NCI-H1417 treated with DMSO at 0.1 percent for 48 hours (cell line): ENCODE measurements around the gene STK17A.

Experiments
- DNase-seq: peaks from one replicate; lab custom pipeline; 2025; lab: John Stamatoyannopoulos, UW

The STK17A gene

DNA sequence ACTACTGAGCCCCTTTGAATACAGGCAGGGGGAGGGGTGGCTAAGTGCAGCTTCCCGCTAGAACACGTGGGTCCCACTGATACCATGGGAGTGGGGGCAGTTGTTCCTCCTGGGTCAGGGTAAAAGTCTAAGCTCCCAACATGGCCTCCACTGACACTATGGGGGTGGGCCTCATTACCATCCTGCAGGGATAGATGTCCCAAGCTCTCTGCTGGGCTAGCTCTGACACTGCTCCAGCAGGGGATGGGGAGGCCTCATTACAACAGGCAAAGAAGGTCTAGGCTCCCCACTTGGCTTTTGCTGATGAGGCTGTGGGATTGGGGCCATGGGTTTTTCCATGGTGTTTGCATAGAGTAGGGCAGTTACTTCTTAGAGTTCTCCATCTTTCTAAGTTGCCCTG lies 51.5 kb downstream of the STK17A start:
- DNase-seq = no peak

DNA sequence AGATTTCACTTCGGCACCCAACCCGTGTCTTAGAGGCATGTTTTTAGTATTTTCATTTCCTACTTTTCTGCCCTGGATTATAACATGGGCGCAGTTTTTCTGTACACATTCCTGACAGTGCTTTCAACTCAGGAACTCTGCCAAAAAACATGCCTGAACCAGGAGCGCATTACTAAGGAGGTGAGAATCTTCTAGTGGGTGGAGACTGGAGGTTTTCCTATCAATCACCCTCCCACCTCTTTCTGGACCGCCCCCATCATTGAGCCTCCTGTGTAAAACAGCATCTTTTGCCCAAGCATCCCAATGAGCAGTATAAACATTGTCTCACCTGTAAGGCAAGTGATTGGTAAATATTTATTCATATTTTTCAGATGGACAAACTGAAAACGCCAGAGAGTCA lies 53.2 kb downstream of the STK17A start:
- no peak for DNase-seq

DNA sequence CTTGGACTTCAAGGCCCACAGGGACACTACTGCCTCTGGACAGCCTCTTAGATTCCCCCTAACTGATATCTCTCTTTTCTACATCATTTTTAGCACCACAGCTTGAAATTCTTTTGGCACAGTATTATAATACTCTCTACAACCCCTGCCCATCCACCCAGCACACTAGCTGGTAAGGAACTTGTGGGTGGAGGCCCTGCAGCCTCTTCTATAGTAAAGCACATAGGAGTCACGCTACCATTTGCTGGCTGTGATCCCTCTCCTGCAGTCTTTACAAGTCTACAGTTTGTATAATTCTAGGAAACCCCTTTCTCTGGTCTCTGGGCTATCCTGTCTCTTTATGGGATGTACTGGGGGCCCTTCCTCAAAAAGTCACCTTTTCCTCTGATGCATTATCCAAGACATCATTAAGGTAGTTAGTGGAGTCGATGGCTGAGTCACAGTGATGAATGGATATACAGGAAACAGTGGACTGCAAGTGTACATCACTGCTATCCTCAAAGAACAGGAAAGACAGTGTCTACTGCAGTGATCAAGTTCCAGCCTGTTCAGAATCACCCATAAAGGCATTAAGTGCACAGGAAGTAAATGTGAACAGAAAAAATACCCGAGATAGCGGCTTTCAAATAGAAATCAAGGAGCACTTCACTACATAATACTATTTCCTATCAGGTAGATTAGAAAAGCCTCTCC lies 54.4 kb downstream of the STK17A start:
- DNase-seq = no peak

DNA sequence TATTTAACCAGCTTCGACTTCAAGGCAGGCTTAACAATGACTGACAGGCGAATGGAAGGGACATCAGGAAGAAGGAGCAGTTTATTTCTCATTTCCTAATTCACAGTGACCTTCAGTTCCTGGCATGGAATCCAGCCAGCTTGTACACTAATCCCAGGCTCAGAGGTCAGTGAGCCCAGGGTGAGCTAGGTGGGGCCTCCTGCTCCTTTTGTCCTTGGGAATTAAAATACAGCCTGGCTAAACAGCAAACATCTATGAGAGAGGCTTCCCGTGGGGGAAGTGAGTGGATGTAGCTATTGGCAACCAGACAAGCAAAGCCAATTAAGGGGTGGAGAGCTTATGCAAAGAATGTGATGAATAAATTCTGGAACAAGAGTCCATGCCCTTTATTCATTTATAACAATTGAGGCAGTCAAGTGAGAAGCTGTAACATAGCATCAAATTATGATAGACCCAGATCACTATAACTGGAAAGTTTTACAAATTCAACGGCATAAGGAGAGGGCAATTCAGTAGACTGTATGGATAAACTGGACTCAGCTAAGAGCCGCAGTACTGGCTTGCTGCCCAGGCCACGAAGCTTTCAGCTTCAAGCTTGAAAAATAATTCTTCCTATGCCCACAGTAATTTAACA lies 57.1 kb downstream of the STK17A start:
- DNase-seq = peak; percentile 88

DNA sequence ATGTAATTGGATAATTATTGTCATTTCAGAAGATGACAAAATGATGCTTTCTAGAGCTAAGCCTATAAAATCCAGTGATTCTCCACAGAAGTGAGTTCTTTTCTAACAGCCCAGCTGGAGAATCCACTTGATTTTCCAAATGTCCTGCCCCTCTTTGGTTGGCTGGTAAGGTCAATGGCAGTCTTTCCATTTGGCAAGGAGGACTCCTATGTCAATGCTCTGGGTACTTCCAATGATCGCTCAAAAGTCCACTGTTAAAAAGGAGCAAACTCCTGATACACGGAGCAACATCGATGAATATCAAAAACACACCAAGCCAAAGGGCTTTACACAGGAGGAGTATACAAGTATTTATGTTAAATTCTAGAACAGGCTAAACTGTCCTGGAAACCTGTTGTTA lies 57.8 kb downstream of the STK17A start:
- no peak for DNase-seq

DNA sequence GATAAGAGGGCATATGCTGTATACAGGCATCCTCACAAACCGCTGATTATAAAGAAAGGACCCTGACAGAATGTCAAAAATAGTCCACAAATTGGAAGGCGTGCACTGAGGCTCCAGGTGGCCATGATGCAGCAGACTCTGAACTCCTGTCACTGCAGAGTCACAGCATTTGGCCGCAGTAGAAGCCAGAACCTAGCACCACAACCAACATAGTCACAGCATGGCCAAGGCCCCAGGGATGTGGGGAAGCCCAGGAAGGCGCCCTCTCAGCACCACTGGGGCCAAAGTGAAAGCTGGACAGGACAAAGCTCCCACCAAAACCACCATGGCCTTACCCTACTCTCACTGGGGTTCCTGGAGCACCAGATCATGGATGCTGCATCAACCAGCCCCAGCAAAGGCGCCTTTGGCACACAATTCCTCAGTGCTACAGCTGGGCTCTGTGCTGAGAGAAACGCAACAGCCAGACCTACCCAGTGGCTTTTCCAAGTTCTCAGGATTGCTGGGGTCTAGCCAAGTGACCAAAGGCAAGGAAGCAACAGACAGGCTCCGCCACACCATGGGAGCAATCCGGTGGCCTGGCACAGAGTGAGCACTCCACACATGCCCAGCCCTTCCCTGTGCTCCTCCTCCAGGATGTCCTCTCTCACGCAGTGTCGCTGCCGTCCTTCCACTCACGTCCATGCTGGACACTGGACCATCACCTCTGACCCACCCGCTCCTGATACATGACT lies 60.2 kb downstream of the STK17A start:
- no peak for DNase-seq

DNA sequence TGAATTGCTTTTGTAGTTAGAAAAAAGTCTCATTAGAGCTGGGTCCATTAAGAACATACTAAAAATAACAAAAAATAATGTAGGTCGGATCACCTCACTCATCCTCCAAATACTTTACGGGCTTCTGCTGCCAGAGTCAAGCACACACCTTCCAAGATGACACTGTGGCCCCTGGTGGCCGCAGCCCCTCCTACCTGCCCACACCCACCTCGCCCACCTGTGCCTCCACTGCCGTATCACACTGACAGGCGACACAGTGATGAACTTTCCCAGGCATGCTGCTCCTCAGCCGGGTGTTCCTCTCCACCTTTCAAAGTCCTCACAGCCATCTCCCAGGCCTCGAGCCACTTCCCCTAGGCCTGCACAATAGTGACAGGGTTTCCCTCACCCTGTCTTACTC lies 60.9 kb downstream of the STK17A start:
- no peak for DNase-seq

DNA sequence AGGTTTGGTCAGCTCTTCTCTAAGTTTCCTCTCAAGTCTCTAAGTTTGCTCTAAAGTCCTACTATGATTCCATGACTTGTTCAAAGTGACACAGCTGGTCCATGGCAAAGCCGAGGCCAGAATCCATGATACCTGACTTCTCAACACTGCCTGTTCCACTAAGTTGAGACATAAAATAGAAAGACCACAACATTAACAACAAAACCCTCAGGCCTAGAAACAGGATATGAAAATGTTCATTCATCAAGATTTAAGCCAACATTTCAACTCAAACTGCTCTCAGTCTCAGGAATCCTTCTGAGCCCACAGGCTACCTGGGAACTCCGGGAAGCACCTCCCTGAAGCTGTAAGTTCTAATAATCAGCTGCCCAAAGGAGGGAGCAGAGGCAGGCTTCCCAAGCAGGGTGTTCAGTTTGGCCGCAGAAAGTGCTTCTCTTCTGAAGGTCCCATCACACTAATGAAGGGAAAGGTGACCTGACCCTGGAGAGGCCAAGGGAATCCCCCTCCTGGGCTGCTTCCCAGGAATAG lies 62.9 kb downstream of the STK17A start:
- no peak for DNase-seq

DNA sequence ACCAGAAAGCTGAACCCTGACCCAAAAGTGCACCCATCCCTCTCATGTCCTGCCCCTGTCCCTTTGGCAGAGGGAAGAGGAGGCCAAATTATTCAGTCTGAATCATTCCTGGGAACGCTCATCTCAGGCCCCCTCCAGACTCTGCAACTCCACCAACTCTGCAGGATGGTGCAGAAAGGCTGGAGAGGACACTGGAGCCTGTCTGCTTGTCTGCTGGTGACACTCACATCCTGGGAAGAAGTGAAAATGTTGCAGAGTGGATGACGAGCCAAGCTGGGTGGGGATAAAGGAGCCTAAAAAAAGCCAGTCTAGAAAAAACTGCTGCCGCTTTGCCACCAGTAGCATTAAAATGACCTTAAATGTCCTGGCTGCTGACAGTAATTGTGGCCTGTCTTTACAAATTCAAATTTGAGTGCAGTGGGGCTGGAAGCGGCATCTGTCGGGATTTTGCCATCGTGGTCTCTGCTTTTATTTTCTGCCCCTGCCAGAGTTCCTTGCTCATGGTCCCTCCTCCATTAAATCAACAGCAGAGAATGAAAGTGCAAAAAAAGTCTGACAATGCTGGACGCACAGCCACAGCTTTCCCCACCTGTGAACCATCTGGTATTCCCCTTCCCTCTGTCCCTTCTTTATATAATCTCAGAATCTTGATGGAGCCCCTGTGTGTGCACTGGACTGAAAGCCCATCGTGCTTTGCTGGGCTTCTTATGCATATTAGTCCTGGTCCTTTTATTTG lies 63.9 kb downstream of the STK17A start:
- DNase-seq = no peak

DNA sequence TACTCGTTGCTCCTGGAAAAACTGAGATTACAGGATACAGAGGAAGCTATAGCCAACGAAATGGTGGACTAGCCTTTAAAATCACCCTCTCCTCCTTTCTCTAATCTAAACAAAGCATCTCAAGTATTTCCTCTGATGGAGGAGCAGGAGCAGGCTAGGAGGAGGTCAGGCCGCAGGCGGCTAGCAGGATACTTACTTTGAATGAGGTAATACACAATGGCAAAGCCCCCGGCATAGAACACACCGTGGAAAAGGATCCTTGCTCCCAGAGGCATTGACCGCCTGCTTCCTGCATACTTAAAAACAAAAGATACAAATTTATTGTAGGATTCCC lies 64.4 kb downstream of the STK17A start:
- no peak for DNase-seq

DNA sequence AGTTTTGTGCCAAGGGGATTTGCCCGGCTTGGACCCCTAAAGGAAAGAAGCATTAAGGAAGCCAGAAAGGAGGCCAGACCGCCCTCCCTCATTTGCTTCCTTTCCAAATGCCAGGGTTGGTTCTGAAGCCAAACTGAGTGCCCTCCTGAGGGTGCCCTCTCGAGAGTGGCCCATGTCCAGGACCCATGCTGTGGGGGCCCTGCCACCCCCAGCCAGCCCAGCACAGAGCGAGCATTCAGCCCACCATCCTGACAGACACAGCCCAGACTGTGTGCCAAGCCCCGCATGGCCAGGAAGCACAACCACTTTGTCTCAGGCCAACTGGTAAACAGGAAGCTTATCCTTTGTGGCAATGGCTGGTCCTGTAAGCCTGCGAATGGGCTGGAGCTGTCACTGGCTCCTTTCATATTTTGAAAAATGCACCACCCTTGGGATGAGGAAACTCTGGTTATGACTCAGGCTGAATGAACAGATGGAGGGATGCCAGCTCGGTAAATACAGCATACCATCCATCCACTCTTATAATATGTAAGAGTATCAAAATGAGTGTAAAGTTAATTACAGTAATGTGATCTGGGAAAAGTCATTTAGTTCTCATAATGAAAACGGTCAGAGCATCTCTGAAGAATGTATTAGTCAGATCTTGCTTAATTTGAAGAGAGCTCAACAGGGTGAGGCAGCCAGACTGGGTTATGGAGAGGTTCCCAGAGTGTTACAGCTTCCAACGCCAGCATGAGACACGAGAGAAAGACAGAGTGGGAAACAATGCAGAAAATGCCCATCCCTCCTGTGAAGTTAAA lies 65.0 kb downstream of the STK17A start:
- DNase-seq = no peak

DNA sequence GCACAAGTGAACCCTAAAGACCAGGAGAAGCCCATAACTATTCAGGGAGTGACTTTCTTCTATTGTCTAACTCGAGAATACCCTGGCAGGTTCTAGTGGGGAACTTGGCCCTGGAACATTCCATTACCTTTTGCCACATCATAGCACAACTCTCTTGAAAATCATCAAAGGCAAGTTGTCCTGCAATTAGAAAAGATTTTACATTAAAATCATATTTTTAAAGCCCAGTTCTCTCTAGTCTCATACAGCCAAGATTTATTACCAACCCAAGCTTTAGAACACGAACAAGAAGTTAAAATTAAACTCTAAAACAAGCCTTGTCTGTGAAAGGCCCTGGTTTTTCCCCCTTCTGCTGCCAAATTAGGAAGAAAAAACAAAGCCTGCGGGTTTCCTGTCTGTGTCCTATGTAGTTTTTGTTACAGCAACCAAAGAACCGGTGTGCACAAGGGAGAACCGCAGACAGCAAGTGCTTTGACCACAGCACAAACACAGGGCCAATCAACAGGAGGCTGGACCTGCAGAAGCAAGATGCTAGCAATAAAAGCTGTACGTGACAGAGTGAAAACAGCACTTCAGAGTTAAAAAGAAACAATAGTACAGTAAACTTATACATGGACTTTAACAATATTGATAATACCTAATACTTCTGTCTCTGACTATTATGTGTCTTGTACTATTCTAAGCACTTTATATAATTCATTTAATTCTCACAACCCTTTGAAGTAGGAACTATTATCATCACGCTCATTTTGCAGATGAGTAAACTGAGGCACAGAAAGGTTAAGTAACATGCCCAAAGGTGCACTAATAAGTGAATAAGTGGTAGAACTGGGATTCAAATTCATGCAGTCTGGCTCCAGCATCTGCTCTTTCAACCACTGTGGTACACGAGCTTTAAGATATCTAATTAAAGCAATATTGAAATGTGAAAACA lies 65.8 kb downstream of the STK17A start:
- no peak for DNase-seq

DNA sequence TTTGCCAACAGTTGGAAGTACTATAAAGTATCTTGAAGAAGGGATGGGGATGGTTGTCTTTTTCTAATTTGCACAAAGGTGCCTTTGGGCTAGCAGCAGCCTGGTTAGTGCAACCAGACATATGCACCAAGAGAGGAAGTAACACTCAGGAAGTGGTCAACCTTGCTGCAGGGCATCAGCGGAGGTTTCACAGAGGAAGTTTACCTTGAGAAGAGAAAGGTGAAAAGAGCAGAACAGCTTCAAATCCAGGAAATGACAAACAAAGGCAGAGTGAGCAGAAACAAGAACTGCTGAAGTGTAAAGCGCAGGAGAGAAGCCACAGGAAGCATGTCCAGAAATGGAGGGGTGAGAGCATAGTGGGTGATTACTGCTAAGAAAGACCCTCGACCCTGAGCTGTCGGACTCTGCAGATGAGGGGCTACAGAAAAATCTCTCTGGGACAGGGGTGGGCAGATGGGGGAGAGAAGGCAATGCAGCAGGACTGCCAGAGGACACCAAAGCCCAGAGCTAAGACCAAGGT lies 66.9 kb downstream of the STK17A start:
- DNase-seq = no peak

DNA sequence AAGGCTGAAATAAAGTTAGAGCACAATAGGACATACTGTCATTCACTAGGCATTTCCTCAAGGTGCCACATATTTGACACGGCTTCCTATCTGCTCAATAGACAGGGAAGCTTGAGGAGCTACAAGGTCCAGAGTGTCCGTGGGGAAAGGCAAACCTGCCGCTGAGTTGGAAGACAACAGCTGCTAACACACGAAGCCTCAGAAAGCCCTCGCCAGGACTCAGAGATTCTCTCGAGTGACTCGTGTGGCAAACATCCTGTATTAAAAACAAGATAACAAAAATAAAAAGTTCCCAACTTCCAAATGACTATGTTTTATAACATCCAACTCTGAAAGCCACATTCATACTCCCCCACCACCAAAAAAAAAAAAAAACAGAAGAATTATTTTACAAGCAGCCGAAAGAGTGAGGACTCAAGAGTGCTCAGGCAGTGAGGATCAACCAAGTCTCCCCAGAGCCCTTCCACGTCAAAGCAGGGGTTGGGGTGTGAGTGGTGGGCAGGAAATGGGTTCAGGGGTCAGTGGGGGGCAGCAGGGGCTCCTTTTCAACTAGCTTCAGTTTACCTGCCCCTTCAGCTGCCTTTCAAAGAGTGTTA lies 67.6 kb downstream of the STK17A start:
- no peak for DNase-seq

DNA sequence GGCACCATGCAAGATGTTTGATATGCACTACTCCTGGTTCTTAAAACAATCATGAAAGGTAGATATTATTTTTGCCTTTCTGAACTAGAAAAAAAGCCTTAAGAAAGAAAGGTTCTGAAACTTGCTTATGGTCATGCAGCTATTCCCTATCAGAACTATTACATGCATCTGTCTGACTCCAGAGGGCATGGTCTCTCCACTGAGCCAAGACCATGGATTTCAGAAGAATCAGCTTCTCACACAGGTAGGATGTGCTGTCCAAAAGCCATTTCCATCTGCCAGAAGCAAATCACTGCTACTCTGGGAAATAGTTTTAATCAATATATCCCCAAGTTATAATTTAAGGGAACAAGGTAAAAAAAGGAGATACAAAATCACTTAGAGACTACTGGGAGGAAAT lies 69.5 kb downstream of the STK17A start:
- DNase-seq = no peak

DNA sequence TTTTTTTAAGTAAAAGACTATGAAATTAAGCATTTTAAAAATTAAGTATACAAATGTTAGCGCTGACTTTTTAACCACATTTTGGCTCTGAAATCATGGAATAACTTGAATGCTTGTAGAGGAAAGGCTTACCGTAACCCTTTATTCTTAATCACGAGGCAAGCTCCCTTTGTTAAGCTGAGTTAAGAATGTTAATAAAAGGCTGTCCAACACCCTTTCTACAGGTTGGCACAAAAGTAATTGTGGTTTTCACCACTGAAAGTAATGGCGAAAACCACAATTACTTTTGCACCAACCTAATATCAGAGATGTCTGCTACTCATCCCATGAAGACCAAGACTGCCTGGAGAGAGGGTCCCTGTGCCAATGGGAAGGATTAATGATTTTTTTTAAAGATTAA lies 70.6 kb downstream of the STK17A start:
- no peak for DNase-seq

DNA sequence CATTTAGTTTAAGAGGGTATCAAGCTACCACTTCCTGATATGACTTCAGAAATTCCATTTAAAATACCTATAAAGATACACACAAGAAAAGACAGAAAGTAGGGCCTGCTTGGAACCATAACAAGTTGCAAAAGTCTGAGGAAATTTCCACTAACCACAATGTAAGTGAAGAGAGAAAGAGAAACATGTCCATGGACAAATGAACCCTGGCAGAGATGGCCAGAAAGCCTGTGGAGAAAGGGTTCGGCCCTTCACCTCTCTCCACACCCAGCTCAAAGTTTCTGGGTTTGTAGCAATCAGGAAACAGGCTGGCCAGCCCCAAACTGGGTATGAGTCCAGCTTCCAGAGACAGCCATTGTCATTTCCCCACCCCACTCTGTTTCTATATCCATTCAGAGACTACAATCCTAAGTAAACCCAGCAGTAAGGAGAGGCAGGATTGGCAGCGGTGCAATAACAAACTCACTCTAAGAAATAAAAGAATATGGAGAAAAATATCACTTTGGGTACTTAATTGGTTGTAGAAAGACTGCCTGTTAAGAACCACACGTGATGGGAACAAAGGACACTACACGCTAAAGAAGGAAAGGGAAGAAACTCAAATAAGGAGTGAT lies 71.1 kb downstream of the STK17A start:
- no peak for DNase-seq

DNA sequence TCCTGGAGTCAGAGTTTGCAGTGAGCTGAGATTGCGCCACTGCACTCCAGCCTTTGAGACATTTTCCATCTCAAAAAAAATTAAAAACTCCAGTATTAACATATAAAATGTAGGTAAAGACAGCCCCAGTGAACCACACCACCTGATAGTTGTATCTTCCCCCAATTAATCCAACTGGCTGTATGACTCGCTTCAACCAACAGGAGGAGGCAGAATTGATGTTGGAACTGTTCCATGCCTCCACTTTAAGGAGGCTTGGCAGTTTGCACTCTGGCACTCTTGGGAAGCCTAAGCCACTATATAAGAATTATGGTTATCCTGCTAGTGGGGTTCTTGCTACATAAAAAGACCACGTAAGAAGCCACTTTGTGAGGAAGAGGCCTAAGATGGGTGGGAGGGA lies 72.7 kb downstream of the STK17A start:
- DNase-seq = no peak

DNA sequence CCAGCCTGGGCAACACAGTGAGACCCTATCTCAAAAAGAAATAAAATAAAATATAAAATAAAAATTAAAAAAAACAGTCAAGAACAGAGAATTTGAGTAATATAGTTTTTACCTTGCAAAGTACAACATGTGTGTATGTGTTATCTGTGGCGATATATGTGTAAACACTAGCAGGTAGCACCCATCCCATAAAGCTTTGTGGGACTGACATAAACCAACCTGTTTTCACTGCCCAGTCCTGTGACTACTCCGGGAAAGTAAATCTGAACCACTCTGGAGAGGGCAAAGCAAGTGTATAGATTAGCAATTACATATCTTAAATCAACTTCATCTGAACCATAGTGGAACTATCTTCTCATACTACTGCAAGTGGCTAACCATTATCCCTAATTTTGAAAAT lies 74.1 kb downstream of the STK17A start:
- DNase-seq = no peak
